Measurements from ENCODE around the gene THSD4. TPM values are rescaled to one million over a fixed set of nuclear protein-coding genes. Genes with fewer than 3 reads are reported as not detected.

THSD4 gene
- total and polyA plus RNA-seq, 2 of the 8 experiments (the other 6 are each of a cell fraction or from before 2014, with no cell fraction given) = 2.5 to 6.2 TPM

DNA sequence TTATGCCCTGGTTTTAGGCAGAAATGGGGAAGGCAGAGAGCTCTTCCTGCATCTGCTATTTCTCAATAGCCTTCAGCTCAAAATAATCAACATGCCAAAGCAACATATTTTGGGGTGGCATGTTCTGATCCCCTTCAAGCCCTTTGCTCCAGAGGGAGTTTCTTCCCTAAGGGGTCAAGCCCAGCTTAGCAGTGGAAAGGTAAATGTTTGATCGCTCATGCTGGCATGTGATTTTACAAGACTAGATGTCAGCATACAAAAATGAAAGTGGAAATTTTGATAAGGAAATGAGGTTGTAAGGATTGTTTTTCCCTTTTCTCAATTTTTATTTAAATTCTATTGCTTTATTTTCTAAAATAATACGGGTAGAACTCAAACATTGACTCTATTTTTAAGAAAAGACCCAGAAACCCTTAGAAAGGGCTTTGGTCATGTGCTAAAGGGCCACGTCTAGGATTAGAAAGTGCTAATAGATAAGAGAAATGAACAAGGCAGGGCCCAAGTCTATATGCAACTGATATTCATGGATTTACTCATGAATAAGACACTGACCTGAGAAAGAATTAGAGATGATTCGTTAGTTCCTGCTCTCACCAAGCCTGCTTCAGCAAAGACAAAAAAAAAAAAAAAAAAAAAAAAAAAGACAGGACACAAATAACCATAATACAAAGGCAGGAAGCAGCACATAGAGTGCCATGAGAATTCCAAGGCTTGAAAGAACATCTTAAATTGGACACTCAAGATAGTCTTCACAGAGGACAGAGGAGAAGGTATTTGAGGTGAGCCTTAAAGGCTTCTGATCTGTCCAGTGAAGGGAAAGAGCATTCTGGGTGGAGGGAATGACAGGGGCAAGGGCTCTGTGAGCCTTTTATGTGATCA lies 640.1 kb downstream of the THSD4 start (continued):
- TF ChIP-seq CHD7 (IDR thresholded peaks at IDR 0.05; ENCODE audit: insufficient replicate concordance, low read length) (no peak), JUND (IDR thresholded peaks at IDR 0.05; ENCODE audit: low read length) (no peak)

All from H1 (cell line).